ENCODE measurements around the gene TNK2.
"Not testable (repeated sequence)": the region's sequence is repeated elsewhere in the genome, so short reads cannot be mapped to it uniquely, and the experiment has no call there.

Gene TNK2

DNA sequence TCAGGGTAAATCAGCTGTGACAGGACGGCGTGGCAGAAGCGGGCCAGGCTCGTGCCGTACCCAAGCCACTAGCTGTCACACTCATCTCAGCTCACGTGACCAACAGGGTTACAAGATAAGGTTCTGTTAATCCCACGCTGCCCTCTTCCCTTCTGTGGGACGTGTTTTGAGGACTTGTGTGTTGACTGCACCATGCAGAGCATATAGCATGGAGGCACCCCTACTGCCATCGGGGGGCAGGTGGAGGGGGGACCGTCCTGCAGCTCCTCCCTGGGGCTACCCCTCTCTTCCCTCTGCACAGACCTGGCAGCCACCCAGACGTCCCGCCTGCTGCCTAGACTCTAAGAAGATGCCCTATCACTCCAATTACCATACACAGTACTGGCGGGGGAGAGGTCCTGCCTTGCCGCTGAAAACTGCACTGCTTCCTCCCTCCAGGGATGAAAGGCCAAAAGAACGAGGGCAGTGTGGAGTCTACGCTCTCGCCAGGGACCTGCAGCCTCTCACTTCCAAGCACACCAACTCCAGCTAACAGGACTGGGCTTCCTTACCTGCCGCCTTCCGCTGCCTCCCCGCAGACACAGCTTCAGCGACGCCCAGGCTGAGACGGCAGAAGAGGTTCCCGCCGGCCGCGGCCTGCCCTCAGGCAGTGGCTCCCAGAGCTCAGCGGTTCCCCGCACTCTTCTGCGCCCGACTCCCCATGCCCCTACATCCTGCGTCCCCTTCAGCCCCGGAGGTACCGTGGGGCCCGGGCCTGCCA is at the start of gene TNK2:
TNK2 (minus strand) TSS at position 618 of the 760 bp plus-strand sequence. CDS start 19,963 bp downstream, outside the sequence.
- no peak for DNase-seq (ENCODE audit: low read depth)

- DNase-seq (ENCODE audit: low read depth): no peak
These were observed 48.2 kb upstream of the TNK2 start for GRCh38 chr3:195956577-195956976.

DNA sequence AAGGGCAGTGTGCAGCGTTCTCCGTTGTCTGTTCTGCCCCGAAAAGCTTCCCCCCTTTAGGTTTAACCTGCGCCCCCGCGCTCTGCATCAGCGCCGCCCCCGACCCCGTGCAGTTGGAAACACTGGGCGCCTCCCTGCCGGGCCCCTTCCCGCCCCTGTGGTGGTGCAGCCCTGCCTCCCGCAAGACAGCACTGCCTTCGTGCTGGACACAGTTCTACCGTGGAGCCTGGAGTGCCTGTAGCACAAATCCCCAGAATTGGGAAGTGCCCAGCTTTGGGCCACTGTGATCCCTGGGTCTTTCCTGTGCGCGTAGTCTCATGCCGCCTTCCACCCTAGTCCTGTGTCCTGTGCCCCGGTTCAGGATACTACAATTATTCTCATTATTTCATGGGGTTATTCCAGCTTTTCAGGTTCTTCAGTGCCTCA is 47.1 kb upstream of the TNK2 start:
- DNase-seq (ENCODE audit: low read depth): not testable (repeated sequence)

DNA sequence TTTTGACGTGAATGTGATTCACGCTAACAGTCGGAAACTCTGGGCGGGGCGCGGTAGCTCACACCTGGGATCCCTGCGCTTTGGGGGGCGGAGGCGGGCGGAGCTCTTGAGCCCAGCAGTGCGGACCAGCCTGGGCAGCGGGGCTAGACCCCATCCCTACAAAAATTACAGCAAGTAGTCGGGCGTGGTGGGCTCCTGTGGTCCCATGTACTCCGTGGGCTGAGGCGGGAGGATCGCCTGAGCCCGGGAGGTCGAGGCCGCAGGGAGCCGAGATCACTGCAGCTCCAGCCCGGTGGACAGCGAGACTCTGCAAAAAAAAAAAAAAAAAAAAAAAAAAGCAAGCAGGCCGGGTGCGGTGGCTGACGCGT is 46.4 kb upstream of the TNK2 start:
- DNase-seq (ENCODE audit: low read depth): not testable (repeated sequence)

- DNase-seq (ENCODE audit: low read depth): peak; percentile 68
These were observed 45.9 kb upstream of the TNK2 start for GRCh38 chr3:195954052-195954751.

GRCh38 chr3:195952590-195952989 is 44.2 kb upstream of the TNK2 start:
- DNase-seq (ENCODE audit: low read depth): not testable (repeated sequence)

- DNase-seq (ENCODE audit: low read depth): not testable (repeated sequence)
These were observed 43.3 kb upstream of the TNK2 start for GRCh38 chr3:195951443-195952177.

- not testable (repeated sequence) for DNase-seq (ENCODE audit: low read depth)
These were observed 42.4 kb upstream of the TNK2 start for GRCh38 chr3:195950731-195951130.

GRCh38 chr3:195950164-195950563 is 41.8 kb upstream of the TNK2 start:
- DNase-seq (ENCODE audit: low read depth): not testable (repeated sequence)

DNA sequence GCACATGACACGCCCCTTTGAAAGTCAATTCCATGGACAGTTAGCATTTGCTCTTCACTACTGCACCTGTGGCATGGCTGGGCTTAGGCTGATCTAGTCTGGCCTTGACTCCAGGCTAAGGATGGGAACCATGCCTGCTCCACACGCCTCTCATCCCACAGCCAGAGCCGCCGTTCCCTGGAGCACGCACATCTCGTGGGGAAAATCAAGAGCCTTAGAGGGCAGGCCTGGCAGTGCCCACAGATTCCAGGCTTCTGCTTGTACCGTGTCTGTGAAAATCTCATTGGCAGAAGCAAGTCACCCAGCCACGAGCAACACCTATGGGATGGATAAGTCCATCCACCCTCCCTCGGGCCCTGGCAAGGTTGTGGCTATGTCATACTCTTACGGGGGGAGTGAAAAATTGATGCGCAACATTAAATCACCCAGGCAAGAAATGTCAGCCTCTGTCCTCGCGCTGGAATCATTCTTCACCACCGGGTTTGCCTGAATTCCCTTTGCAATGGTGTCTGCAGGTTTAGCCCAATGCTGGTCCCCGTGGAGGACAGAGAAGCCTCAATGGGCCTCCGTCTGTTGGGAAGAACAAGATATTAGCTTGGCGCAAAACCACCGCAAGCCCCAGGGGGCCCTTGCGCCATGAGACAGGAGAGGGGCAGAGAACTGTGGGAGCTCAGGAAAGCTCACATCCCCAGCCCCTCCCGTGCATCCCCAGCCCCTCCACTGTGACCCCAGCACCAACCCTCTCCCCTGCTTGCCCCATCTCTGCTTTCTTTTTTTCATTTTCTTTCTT is 38.8 kb upstream of the TNK2 start:
- DNase-seq (ENCODE audit: low read depth): not testable (repeated sequence)

DNA sequence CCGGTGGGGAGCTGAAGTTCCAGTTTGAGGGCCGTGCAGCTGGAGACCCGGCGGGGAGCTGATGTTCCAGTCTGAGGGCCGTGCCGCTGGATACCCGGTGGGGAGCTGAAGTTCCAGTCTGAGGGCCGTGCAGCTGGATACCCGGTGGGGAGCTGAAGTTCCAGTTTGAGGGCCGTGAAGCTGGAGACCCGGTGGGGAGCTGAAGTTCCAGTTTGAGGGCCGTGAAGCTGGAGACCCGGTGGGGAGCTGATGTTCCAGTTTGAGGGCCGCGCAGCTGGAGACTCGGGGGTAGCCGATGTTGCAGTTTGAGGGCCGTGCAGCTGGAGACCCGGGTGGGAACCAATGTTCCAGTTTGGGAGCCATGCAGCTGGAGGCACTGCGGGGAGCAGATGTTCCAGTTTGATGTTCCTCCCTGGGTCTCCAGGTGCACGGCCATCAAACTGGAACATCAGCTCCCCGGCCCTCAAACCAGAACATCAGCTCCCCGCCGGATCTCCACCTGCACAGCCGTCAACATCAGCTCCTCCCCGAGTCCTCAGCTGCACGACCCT is 33.0 kb upstream of the TNK2 start:
- DNase-seq (ENCODE audit: low read depth): not testable (repeated sequence)

DNA sequence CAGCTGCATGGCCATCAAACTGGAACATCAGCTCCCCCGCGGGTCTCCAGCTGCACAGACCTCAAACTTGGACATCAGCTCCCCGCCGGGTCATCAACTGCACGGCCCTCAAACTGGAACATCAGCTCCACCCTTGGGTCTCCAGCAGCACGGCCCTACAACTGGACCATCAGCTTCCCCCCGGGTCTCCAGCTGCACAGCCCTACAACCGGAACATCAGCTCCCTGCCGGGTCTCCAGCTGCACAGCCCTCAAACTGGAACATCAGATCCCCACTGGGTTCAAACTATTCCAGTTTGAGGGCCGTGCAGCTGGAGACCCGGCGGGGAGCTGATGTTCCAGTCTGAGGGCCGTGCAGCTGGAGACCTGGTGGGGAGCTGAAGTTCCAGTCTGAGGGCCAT is 32.5 kb upstream of the TNK2 start:
- DNase-seq (ENCODE audit: low read depth): not testable (repeated sequence)

DNA sequence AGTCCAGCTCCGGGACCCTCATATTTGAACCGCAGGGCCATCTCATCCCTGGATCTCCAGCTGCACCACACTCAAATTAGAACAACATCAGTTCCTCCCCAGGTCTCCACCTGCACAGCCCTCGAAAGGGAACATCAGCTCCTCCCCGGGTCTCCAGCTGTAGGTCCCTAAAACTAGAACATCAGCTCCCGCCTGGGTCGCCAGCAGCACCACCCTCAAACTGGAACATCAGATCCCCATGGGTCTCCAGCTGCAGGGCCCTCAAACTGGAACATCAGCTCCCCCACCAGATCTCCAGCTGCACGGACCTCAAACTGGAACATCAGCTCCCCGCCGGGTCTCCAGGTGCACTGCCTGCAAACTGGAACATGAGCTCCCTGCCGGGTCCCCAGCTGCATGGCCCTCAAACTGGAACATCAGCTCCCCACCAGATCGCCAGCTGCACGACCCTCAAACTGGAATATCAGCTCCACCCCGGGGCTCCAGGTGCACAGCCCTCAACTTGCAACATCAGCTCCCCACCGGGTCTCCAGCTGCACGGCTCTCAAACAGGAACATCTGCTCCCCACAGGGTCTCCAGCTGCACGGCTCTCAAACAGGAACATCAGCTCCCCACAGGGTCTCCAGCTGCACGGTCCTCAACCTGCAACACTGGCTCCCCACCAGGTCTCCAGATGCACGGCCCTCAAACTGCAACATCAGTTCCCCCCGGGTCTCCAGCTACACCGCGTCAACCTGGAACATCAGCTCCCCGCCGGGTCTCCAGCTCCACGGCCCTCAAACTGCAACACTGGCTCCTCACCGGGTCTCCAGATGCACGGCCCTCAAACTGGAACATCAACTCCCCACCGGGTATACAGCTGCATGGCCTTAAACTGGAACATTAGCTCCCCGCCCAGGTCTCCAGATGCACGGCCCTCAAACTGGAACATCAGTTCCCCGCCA is 31.4 kb upstream of the TNK2 start:
- DNase-seq (ENCODE audit: low read depth): not testable (repeated sequence)

DNA sequence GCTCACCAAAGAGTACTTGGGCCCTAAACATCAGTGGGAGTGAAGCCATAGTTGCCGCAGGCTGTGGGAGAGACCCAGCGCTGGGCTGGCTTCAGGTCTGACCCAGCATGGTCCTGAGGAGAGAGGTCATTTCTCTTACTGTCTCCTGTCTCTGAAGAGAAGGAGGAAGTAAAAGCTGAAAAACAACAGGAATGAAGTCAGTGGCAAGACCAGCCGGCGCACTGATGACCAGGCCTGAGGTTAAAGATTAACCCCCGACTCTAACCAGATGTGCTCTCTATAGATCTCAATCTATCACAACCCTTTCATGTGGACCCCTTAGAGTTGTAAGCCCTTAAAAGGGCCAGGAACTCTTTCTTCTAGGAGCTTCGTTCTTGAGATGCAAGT is 24.7 kb upstream of the TNK2 start:
- DNase-seq (ENCODE audit: low read depth): not testable (repeated sequence)

GRCh38 chr3:195932418-195933043 is 24.2 kb upstream of the TNK2 start:
- DNase-seq (ENCODE audit: low read depth): no peak

- no peak for DNase-seq (ENCODE audit: low read depth)
These were observed 23.4 kb upstream of the TNK2 start for GRCh38 chr3:195931582-195932273.

DNA sequence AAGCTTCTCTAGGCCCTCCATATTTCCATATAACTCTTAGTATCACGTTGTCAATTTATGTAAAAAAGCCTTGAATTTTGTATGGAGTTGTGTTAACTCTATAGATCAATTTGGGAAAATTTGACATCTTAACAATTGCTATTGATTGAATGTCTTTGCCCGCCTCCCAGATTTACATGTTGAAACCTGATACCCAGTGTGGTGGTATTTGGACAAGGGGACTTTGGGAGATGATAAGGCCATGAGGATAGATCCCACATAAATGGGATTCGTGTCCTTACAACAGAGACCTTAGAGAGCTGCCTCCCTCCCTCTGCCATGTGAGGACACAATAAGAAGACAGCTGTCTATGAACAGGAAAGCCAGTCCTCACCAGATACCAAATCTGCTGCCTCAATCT is 21.1 kb upstream of the TNK2 start:
- no peak for DNase-seq (ENCODE audit: low read depth)

- no peak for DNase-seq (ENCODE audit: low read depth)
These were observed 13.0 kb upstream of the TNK2 start for GRCh38 chr3:195921334-195921791.

- DNase-seq (ENCODE audit: low read depth): no peak
These were observed 9.8 kb upstream of the TNK2 start for GRCh38 chr3:195918176-195918575.

Data from fibroblast of gingiva (primary cell).